Fibroblast of gingiva (primary cell): ENCODE results near the gene CARD11.
"Not testable (repeated sequence)": the region's sequence is repeated elsewhere in the genome, so short reads cannot be mapped to it uniquely, and the experiment has no call there.

ENCODE experiments used
- DNase-seq: peaks from one replicate; pipeline ENCODE4 v3.0.0-alpha.2; 2011; ENCODE audit warnings: low read depth

CARD11 gene

GRCh38 chr7:3064067-3064466 is 20.4 kb upstream of the CARD11 start:
- DNase-seq, result no peak

- DNase-seq, result no peak
These were observed 19.5 kb upstream of the CARD11 start for GRCh38 chr7:3063016-3063753.

GRCh38 chr7:3057066-3057420 is 13.4 kb upstream of the CARD11 start:
- no peak for DNase-seq

- DNase-seq, result no peak
These were observed 12.8 kb upstream of the CARD11 start for GRCh38 chr7:3056234-3057065.

GRCh38 chr7:3055626-3056025 is 12.0 kb upstream of the CARD11 start:
- DNase-seq, result no peak

GRCh38 chr7:3042861-3043489 is 692 bp downstream of the CARD11 start:
- no peak for DNase-seq

- DNase-seq, result no peak
These were observed 1.5 kb downstream of the CARD11 start for GRCh38 chr7:3041986-3042675.

GRCh38 chr7:3039787-3040186 is 3.9 kb downstream of the CARD11 start:
- no peak for DNase-seq

GRCh38 chr7:3038011-3038410 is 5.7 kb downstream of the CARD11 start:
- not testable (repeated sequence) for DNase-seq

GRCh38 chr7:3037259-3037658 is 6.4 kb downstream of the CARD11 start:
- no peak for DNase-seq

GRCh38 chr7:3034591-3035150 is 9.0 kb downstream of the CARD11 start:
- DNase-seq, result no peak

- no peak for DNase-seq
These were observed 10.1 kb downstream of the CARD11 start for GRCh38 chr7:3033581-3033980.

GRCh38 chr7:3033136-3033535 is 10.5 kb downstream of the CARD11 start:
- no peak for DNase-seq

- DNase-seq, result no peak
These were observed 11.4 kb downstream of the CARD11 start for GRCh38 chr7:3032256-3032655.

GRCh38 chr7:3029138-3029537 is 14.5 kb downstream of the CARD11 start:
- no peak for DNase-seq

- DNase-seq, result no peak
These were observed 14.9 kb downstream of the CARD11 start for GRCh38 chr7:3028758-3029093.

- no peak for DNase-seq
These were observed 15.5 kb downstream of the CARD11 start for GRCh38 chr7:3028071-3028757.

- no peak for DNase-seq
These were observed 16.4 kb downstream of the CARD11 start for GRCh38 chr7:3027005-3027845.

GRCh38 chr7:3025616-3026015 is 18.1 kb downstream of the CARD11 start:
- no peak for DNase-seq

GRCh38 chr7:3021825-3022224 is 21.8 kb downstream of the CARD11 start:
- DNase-seq, result no peak

GRCh38 chr7:3021224-3021623 is 22.4 kb downstream of the CARD11 start:
- not testable (repeated sequence) for DNase-seq
